ENCODE results near the gene SP1.

SP1 gene

DNA sequence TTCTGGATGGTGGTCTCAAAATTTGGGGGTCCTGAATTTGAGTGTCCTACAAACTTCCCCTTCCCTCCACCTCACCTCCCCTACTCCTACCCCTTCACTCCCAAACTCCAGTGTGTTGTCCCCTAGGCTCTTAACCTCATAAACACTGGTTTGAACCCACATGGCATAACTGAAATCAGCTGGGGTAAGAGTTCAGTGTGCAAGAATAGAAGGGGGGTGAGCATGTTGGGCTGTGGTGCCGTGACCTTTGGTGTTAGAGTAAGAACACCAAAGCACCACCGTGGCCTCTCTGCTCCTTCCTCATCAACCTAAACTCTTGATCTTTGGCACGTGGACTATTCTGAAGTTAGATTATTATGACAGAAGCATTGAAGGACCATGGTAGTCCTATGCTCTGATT is 83.0 kb downstream of the SP1 start:
- no peak for TF ChIP-seq CTCF (IDR thresholded peaks at IDR 0.05; ENCODE audit: low read depth, low read length, missing control alignments)
- DNase-seq (ENCODE audit: low read depth) = no peak
- in situ Hi-C loops (cut with HindIII; ENCODE audit: low sequenced_read_pairs) = no loop called here
- H3K4me3 ChIP-seq (ENCODE audit: low read depth, low read length) = no peak overlapping the region

GRCh38 chr12:53463802-53464560 is 84.0 kb downstream of the SP1 start:
- no peak for DNase-seq (ENCODE audit: low read depth)
- H3K4me3 ChIP-seq (ENCODE audit: low read depth, low read length) = no peak overlapping the region
- no peak for TF ChIP-seq CTCF (IDR thresholded peaks at IDR 0.05; ENCODE audit: low read depth, low read length, missing control alignments)
- in situ Hi-C loops (cut with HindIII; ENCODE audit: low sequenced_read_pairs) = no loop called here

- in situ Hi-C loops (cut with HindIII; ENCODE audit: low sequenced_read_pairs) = no loop called here
- H3K4me3 ChIP-seq (ENCODE audit: low read depth, low read length) = no peak overlapping the region
- TF ChIP-seq CTCF (IDR thresholded peaks at IDR 0.05; ENCODE audit: low read depth, low read length, missing control alignments) = no peak
- DNase-seq (ENCODE audit: low read depth) = no peak
Measured at GRCh38 chr12:53464685-53465418, 84.9 kb downstream of the SP1 start.

DNA sequence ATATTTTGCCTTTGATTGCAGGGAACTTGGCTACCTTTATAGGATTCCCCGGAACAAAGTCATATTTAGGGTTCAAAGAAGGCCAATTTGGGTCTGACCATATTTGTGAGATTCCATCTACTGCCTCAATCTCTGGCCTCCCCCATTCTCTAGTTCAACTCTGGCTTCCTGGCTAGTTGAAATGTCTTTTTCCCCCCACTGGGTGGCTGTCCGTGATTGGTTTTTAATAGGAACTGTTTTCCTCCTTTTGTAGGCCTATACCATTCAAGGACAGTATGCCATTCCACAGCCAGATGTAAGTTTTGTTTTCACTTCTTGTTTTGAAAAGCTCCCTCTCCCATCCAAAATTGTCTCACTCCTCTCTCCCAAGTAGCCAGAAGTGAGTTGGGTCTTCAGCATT is 85.7 kb downstream of the SP1 start:
- no peak for DNase-seq (ENCODE audit: low read depth)
- TF ChIP-seq CTCF (IDR thresholded peaks at IDR 0.05; ENCODE audit: low read depth, low read length, missing control alignments) = no peak
- in situ Hi-C loops (cut with HindIII; ENCODE audit: low sequenced_read_pairs) = no loop called here
- no peak overlapping the region for H3K4me3 ChIP-seq (ENCODE audit: low read depth, low read length)
